HS-5 (cell line): ENCODE results near the gene IGF2BP3.
A peak's percentile ranks its signal among the peaks of the same experiment; 100 is the strongest.

ENCODE experiments used
- DNase-seq: peaks from one replicate; pipeline ENCODE4 v3.0.0-alpha.2; 2012; ENCODE audit warnings: low read depth

The IGF2BP3 gene

DNA sequence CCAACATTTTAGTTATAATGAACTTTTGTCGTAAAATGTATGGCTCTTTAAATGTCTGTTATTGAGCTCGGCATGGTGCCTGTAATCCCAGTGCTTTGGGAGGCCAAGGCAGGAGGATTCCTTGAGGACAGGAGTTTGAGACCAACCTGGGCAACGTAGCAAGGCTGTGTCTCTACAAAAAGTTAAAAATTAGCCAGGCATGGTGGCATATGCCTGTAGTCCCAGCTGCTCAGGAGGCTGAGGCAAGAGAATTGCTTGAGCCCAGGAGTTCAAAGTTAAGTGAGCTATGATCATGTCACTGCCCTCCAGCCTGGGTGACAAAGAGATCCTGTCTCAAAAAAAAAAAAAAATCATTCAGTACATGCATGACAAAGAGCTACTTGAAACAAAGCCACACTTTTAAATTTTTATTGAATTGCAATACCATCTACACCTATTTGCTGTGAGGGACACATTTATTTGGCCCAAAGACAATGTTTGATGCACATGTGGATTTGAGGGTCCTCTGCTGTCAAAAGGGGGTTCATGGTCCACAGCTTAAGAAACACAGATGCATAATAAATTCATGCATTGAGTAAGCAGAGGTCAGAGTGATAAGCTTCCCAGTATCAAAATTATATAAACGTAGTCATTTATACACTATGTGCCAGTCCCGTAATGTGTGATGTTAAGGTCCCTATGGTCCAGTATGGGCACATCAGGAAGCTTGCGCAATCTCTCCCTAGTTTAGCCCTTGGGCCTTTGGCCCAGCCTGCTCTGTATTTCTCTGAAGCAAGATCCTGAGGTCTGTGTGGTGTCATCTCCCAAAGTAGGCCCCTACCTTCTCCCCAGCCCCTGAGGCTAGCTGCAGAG is 175.5 kb downstream of the IGF2BP3 start:
- no peak for DNase-seq

DNA sequence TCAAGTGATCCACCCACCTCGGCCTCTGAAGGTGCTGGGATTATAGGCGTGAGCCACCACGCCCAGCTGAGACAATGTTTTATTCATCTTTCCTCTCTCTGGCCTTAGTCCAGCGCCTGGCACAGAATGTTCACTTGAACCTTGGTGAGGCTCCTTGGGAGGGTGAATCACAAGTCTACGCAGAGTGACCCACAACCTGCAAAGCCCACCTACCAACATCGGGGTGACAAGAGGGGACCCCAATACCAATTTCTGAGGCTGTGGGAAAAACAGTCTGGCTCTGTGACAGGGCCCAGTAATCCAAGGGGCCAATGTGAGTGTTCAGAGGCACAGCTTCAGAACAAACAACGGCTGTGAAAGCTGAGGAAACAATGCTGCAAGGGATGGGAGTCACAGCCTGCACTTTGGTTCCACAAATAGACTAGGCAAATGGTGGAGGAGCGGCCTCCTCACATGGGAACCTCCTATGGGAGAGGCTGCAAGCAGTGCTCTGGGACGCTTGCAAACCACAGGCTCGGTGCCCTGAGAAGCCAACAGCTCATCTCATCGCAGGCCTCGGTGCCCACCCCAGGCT is 176.7 kb downstream of the IGF2BP3 start:
- DNase-seq = no peak

GRCh38 chr7:23292623-23293022 is 177.7 kb downstream of the IGF2BP3 start:
- DNase-seq = no peak

DNA sequence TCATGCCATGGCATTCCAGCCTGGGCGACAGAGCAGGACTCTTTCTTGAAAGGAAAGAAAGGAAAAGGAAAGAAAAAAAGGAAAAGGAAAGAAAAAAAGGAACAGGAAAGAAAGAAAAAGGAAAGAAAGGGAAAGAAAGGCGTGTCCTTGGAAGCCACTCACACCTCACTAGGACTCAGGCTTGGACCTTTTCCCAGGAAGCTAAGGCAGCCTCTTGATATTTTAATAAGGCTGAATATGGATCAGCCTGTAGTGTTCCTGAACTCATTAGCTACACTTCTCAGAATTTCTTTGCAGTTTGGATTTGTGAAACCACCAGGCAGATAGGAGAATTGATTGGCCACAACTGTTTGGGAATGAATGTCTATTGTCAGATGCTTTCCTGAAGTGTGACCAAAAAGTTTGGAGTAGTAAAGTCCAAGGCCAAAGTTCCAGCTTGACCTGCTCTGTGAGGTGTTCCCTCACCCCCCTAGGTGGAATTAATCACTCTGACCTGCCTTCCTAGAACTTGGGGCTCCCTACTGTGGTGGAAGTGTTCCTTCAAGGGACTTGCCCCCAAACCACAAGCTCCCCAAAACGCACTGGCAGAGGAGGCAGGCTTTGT is 178.2 kb downstream of the IGF2BP3 start:
- DNase-seq = no peak

DNA sequence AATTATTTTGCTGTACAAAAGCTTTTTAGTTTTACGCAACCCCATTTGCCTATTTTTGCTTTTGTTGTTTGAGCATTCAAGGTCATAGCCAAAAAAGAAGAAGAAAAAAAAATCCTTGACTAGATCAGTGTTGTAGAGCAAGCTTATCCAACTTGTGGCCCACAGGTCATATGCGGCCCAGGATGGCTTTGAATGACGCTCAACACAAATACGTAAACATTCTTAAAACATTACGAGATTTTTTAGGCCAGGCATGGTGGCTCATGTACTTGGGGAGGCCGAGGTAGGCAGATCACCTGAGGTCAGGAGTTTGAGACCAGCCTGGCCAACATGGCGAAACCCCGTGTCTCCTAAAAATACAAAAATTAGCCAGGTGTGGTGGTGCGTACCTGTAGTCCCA is 179.3 kb downstream of the IGF2BP3 start:
- no peak for DNase-seq

DNA sequence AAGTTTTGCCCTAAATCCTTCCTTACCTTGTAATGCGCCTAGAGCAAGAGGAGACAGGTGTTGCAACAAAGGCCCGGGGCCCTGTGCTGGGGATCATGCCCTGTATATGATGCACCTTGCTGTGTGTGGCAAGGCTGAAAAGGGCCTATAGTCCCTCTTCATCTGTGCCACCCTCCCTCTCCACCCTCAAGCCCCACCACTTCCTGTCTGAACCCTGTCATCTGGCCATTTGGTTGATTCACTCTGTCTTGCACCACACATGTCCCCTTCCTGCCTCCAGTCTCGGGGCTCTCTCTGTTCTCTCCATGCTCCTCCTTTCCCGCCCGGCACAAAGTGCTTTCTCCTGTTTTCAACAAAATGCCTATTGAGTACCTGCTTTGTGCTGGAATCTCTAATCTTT is 182.7 kb downstream of the IGF2BP3 start:
- no peak for DNase-seq

DNA sequence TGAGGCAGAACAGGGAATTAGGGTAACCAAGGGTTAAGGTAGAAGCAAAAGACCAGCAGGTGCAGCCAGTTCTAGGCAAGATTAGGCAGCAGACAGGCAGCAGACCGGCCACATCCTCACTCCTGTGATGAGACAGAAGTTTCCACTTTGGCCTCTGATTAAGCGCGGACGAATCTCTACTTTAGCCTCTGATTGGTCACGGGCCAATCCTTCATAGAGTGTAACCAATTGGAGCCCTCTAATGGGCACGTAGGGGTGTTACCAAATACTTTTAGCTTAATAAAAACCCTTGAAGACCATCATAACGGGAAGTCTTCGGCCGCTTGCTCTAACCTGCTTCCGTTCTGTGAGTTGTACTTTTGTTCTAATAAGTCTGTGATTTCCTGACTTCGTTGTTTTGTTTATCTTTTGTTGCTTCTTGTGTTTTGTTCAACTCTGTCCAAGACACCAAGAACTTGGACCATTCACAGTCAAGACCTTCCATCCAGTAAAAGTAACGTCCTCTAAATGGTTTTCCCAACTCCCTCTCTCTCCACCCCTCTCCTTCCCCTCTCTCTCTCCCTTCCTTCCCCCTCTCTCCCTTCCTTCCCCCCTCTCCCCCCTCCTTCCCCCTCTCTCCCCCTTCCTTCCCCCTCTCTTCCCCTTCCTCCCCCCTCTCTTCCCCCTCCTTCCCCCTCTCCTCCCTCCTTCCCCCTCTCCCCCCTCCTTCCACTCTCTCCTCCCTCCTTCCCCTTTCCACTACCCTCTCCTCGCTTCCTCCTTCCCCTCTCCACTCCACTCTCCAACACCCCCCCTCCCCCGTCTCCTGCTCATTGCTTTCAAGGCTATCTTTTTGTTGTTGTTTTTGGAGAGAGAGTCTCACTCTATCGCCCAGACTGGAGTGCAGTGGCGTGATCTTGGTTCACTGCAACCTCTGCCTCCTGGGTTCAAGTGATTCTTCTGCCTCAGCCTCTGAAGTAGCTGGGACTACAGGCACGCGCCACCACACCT is 184.3 kb downstream of the IGF2BP3 start:
- no peak for DNase-seq

DNA sequence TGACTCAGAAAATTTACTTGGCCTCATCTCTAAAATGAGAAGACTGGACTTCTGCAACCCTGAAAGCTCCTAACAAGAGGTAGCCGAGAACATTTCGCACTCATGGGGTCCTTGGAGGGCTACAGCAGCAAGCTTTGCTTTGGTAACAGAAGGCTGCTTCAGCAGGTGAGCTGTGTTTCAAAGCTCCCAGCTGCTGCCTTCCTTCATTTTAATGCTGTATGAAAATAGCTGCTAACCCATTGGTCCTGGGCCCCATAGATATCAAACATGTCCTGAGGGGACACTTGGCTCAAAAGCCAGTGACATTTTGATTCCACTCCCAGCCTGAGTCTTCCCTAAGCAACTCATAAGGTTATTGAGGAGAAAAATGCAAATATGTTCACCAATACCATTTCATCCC is 185.4 kb downstream of the IGF2BP3 start:
- DNase-seq = no peak

DNA sequence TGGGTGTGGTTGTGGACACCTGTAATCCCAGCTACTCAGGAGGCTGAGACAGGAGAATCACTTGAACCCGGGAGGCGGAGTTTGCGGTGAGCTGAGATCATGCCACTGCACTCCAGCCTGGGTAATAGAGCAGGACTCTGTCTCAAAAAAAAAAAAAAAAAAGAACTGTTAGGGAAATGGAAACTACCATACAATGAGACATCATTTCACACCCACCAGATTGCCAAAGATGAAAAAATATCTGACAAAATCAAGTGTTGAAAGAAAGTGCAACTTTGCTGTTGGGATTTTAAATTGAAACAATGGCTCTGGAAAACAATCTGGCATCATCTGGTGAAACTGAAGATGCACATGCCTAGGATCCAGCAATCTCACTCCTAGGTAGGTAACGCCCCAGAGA is 187.2 kb downstream of the IGF2BP3 start:
- DNase-seq = no peak

- DNase-seq = no peak
Observed at GRCh38 chr7:23279819-23280525, 190.3 kb downstream of the IGF2BP3 start.

DNA sequence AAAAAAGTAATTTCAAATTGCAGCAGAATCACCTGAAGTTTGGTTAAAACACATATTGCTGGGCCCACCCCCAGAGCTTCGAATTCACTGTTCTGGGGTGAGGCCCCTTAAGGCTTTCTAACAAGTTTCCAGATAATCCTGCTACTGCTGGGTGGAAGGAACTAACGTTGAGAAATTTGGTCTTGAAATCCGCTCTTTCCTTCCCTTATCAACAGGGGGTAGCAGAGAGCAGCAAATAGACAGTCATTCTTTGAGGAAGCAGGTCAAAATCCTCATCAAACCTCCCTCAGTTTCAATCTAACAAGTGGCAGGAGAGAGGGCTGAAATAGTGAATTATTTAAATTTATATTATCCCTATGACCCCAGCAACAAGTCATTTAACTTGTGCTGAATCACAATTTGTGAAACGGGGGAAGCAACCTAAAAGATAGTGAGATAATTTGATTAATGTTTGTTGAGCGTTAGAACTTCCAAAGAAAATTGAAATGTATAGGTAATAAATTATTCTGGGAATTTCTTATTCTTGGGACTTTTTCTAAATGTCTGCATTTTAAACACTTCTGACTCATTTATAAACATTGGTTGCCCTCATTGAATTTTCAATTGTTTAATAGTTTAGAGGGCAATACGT is 192.8 kb downstream of the IGF2BP3 start:
- DNase-seq = no peak

GRCh38 chr7:23276947-23277346 is 193.3 kb downstream of the IGF2BP3 start:
- no peak for DNase-seq

DNA sequence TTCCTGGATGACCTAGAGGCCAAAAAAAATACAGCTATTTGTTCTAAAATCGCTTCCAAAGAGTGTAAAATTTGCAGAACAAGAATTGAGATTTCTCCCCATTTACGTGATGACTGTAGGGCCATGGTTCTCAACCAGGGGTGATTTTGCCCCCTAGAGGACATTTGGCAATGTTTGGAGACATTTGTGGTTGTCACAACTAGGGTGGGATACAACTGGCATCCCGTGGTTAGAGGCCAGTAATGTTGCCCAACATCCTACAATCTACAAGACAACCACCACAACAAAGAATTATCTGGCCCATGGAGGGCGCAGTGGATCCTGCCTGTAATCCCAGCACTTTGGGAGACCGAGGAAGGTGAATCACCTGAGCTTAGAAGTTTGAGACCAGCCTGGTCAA is 193.9 kb downstream of the IGF2BP3 start:
- no peak for DNase-seq

- no peak for DNase-seq
Observed at GRCh38 chr7:23275912-23276311, 194.4 kb downstream of the IGF2BP3 start.

- peak; percentile 75 for DNase-seq
Observed at GRCh38 chr7:23273141-23273599, 197.1 kb downstream of the IGF2BP3 start.

DNA sequence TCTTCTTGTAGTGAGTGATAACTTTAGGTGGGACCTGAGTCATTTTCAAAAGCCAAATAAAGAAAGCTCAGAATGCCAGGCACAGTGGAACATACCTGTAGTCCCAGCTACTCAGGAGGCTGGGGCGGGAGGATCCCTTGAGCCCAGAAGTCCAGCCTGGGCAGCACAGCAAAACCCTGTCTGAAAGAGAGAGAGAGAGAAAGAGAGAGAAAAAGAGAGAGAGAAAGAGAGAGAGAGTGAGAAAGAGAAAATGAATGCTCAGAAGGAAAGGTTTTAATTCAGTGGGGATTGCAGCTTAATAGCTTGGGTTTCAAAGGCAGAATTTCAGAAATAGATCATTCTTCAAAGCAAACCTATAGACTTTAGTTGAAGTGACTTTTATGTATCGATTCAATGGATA is 198.0 kb downstream of the IGF2BP3 start:
- no peak for DNase-seq

DNA sequence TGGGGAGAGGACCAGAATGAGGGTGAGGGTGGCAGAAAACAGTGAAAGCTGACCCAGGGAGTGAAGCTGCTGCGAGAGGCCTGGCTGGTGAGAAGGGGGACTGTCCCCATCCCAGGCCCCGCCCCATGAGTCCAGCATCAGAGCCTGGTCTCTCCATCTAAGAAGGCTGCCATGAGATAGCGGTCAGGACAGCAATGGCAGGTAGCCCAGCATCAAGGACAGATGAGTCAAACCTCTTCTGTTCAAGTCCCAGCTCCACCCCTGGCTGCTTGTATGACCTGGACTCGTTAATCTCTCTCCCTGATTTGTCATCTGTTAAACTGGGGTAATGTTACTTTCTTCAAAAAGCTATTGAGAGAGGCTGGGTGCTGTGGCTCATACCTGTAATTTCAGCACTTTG is 201.5 kb downstream of the IGF2BP3 start:
- DNase-seq = no peak

- no peak for DNase-seq
Observed at GRCh38 chr7:23268167-23268566, 202.1 kb downstream of the IGF2BP3 start.

DNA sequence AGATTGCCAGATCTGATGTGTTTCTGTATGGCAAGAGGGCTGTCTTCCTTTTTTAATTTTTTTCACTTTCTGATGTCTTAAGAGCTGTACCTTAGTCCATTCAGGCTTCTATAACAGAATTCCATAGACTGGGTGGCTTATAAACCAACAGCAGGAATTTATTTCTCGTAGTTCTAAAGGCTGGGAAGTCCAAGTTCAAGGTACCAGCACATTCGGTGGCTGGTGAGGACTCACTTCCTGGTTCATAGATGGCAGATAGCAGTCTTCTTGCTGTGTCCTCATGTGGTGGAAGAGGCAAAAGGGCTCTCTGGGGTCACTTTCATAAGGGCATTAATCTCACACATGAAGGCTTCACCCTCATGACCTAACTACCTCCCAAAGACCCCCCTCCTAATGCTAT is 202.9 kb downstream of the IGF2BP3 start:
- no peak for DNase-seq

GRCh38 chr7:23266918-23267317 is 203.4 kb downstream of the IGF2BP3 start:
- no peak for DNase-seq

DNA sequence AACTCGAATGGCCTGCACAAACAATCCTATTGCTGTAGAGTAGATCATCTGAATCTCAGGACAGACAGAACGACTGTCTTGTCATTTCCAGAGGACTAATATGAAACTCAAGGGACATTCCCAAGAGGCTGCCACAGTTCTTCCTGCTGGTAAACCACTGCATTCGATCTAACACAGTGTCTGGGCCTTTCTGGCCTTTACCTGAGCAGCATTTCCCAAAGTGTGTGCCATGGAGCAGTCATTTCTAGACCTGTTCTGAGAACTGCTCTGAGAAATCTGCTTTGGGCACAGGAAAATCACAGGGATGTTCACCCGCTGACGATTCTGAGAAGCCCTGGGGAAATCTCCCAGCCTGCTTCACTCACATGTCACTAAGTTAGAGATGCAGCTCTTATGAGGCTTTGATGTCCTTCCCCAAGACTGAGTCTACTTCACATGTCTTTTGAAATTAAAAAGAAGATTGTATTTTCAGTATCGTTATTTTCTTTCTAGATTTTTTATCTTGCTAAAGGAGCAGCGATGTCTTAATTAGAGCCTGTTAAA is 205.3 kb downstream of the IGF2BP3 start:
- DNase-seq = no peak
